Measurements from ENCODE around the gene MCTP2.

DNA sequence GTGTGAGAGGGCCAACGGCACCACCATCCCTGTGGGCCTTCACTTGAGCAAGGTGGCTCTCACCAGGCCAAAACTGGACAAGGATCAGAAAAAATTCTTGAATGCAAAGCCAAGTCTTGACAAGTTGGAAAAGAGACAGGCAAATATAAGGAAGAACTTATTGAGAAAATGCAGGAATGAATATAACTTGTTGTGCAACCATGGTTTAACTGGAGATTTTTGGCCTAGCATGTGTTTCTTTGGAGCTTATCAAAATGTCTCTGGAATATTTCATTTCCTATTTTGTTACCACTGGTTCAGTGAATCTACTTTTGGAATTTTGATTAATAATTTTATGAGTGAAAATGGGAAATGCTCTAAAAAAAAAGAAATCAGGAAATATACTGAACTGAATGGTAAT lies 42.5 kb downstream of the MCTP2 start:
- TF ChIP-seq NONO (IDR thresholded peaks at IDR 0.05) (no peak), NONO (CRISPR knock-in tag; conservative IDR thresholded peaks at IDR 0.05) (no peak), GATAD2A (CRISPR knock-in tag; IDR thresholded peaks at IDR 0.05) (no peak), ONECUT2 (CRISPR knock-in tag; IDR thresholded peaks at IDR 0.05) (no peak), FOXM1 (CRISPR knock-in tag; IDR thresholded peaks at IDR 0.05) (no peak), POLR2AphosphoS5 (IDR thresholded peaks at IDR 0.05; ENCODE audit: low read depth, low read length) (no peak)
- TF ChIP-seq, protein P1, sequence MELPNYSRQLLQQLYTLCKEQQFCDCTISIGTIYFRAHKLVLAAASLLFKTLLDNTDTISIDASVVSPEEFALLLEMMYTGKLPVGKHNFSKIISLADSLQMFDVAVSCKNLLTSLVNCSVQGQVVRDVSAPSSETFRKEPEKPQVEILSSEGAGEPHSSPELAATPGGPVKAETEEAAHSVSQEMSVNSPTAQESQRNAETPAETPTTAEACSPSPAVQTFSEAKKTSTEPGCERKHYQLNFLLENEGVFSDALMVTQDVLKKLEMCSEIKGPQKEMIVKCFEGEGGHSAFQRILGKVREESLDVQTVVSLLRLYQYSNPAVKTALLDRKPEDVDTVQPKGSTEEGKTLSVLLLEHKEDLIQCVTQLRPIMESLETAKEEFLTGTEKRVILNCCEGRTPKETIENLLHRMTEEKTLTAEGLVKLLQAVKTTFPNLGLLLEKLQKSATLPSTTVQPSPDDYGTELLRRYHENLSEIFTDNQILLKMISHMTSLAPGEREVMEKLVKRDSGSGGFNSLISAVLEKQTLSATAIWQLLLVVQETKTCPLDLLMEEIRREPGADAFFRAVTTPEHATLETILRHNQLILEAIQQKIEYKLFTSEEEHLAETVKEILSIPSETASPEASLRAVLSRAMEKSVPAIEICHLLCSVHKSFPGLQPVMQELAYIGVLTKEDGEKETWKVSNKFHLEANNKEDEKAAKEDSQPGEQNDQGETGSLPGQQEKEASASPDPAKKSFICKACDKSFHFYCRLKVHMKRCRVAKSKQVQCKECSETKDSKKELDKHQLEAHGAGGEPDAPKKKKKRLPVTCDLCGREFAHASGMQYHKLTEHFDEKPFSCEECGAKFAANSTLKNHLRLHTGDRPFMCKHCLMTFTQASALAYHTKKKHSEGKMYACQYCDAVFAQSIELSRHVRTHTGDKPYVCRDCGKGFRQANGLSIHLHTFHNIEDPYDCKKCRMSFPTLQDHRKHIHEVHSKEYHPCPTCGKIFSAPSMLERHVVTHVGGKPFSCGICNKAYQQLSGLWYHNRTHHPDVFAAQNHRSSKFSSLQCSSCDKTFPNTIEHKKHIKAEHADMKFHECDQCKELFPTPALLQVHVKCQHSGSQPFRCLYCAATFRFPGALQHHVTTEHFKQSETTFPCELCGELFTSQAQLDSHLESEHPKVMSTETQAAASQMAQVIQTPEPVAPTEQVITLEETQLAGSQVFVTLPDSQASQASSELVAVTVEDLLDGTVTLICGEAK (IDR thresholded peaks at IDR 0.05): no peak
- TF ChIP-seq, protein P1 (CRISPR knock-in tag; IDR thresholded peaks at IDR 0.05): no peak

Measured in HepG2 (cell line).